Chondrocyte (in vitro differentiated cells): ENCODE results near the gene CPPED1. TPM values are rescaled to one million over a fixed set of nuclear protein-coding genes. Genes with fewer than 3 reads are reported as not detected.

ENCODE experiments used
- DNase-seq: peaks from one replicate; pipeline ENCODE4 v3.0.0; 2021; ENCODE audit warnings: mixed read lengths, low spot score
- H3K27ac Mint-ChIP-seq: one replicate; pipeline ENCODE4 v1.8.0; 2021; ENCODE audit warnings: mild to moderate bottlenecking, moderate library complexity, mixed read lengths; ENCODE audit not compliant: unreplicated experiment
- H3K27me3 Mint-ChIP-seq: 2 replicates; pipeline ENCODE4 v1.8.0; 2021; ENCODE audit warnings: low read depth, mixed read lengths
- H3K36me3 Mint-ChIP-seq: 2 replicates; pipeline ENCODE4 v1.8.0; 2021; ENCODE audit warnings: low read depth, mixed read lengths
- H3K4me1 Mint-ChIP-seq: 2 replicates; pipeline ENCODE4 v1.8.0; 2021; ENCODE audit warnings: low read depth, mild to moderate bottlenecking, mixed read lengths
- H3K4me3 Mint-ChIP-seq: one replicate; pipeline ENCODE4 v1.8.0; 2021; ENCODE audit warnings: mild to moderate bottlenecking, moderate library complexity, mixed read lengths; ENCODE audit not compliant: unreplicated experiment
- H3K9me3 Mint-ChIP-seq: 2 replicates; pipeline ENCODE4 v1.8.0; 2021; ENCODE audit warnings: low read depth, mixed read lengths
- total RNA-seq: library from RNA; stranded (reverse); gene quantifications from 3 replicates; pipeline ENCODE4 v1.2.1, GENCODE V29; 2021
- TF ChIP-seq, protein P1 (sequence below): fragments of 200-600 bp; sonication (generic); IDR thresholded peaks from 2 replicates; pipeline ENCODE4 v1.5.0; 2021; ENCODE audit warnings: antibody characterized with exemption, mild to moderate bottlenecking, moderate library complexity

CPPED1 gene
- total RNA-seq, 1 donor from 2014 or later, result 18.1 TPM

DNA sequence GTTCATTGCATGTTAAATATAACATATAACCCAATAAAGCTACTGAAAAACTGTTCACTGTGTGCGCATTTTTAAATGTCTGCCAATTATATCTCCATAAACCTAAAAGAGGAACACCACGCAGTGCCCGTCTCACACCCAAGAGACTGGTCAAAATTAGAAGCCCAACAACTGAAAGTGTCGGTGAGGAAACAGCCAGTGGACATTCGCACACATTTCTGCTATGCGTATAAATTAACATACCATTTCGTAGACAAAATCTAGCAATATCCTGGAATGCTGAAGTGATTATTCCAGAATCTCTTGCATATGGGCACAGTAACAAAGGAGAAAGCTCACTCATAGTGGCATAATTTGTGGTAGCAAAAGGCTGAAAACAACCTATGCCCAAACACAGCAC lies 55.9 kb downstream of the CPPED1 start:
- no peak for DNase-seq
- H3K27me3 Mint-ChIP-seq, result no peaks in the 10 kb centered on the region
- TF ChIP-seq, protein P1, sequence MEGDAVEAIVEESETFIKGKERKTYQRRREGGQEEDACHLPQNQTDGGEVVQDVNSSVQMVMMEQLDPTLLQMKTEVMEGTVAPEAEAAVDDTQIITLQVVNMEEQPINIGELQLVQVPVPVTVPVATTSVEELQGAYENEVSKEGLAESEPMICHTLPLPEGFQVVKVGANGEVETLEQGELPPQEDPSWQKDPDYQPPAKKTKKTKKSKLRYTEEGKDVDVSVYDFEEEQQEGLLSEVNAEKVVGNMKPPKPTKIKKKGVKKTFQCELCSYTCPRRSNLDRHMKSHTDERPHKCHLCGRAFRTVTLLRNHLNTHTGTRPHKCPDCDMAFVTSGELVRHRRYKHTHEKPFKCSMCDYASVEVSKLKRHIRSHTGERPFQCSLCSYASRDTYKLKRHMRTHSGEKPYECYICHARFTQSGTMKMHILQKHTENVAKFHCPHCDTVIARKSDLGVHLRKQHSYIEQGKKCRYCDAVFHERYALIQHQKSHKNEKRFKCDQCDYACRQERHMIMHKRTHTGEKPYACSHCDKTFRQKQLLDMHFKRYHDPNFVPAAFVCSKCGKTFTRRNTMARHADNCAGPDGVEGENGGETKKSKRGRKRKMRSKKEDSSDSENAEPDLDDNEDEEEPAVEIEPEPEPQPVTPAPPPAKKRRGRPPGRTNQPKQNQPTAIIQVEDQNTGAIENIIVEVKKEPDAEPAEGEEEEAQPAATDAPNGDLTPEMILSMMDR, result no peak
- H3K9me3 Mint-ChIP-seq, result peaks cover 19% of the 10 kb centered on the region
- H3K27ac Mint-ChIP-seq, result no peak overlapping the region
- H3K4me1 Mint-ChIP-seq, result peaks cover 5% of the 10 kb centered on the region
- peaks cover 16% of the 10 kb centered on the region for H3K36me3 Mint-ChIP-seq
- H3K4me3 Mint-ChIP-seq, result no peak overlapping the region

DNA sequence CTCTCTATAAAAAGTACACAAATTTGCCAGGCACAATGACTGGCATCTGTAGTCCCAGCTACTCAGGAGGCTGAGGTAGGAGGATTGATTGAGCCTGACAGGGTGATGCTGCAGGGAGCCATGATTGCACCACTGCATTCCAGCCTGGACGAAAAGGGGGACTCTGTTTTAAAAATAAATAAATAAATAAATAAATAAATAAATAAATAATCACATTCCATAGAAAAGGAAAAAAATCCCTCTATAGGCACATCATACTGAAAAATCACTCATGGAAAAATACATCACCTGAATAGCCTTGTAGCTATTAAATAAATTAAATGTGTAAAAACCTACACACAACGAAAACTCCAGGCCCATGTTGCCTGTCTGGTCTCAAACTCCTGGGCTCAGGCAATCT lies 56.4 kb downstream of the CPPED1 start:
- Mint-ChIP-seq H3K4me3 (no peak overlapping the region), H3K4me1 (peaks cover 5% of the 10 kb centered on the region), H3K27me3 (no peaks in the 10 kb centered on the region), H3K36me3 (peaks cover 16% of the 10 kb centered on the region), H3K27ac (no peak overlapping the region), H3K9me3 (peaks cover 19% of the 10 kb centered on the region)
- TF ChIP-seq, protein P1, result no peak
- no peak for DNase-seq

DNA sequence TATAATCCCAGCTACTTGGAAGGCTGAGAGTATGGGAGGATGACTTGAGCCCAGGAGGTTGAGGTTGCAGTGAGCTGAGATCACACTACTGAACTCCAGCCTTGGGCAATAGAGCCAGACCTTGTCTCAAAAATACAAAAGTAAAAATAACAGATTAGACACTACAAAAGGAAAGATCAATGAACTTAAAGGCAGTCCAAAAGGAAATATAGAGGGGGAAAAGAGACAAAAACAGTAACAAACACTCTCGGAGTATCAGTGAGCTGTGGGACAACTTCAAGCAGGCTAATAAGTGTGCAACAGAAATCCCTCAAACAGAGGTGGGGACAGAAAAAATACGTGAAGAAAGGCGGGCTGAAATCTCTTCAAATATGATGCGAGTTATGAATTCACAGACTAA lies 58.8 kb downstream of the CPPED1 start:
- Mint-ChIP-seq H3K27ac (no peak overlapping the region), H3K36me3 (peaks cover 16% of the 10 kb centered on the region), H3K4me3 (no peak overlapping the region), H3K27me3 (no peaks in the 10 kb centered on the region), H3K4me1 (no peaks in the 10 kb centered on the region), H3K9me3 (peaks cover 20% of the 10 kb centered on the region)
- TF ChIP-seq, protein P1, result no peak
- no peak for DNase-seq

DNA sequence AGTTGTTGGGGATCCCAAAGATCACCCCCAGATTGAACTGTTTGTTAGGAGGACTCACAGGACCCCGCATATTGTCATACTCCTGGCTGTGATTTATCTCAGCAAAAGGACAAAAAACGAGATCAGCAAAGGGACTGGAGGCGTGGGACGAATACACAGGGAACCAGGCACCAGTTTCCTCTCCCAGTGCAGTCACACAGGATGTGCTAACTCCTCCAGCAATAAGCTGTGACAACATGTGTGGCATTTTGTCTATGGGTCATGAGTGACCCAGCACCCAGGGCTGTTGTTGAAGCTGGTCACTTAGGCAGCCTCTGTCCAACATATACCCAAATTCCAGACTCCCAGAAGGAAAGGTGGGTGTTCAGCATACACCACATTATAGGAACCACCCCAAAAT lies 60.9 kb downstream of the CPPED1 start:
- Mint-ChIP-seq H3K27me3 (no peaks in the 10 kb centered on the region), H3K4me3 (no peak overlapping the region), H3K4me1 (no peaks in the 10 kb centered on the region), H3K36me3 (peaks cover 16% of the 10 kb centered on the region), H3K9me3 (peaks cover 23% of the 10 kb centered on the region), H3K27ac (no peak overlapping the region)
- TF ChIP-seq, protein P1, result no peak
- DNase-seq, result no peak

DNA sequence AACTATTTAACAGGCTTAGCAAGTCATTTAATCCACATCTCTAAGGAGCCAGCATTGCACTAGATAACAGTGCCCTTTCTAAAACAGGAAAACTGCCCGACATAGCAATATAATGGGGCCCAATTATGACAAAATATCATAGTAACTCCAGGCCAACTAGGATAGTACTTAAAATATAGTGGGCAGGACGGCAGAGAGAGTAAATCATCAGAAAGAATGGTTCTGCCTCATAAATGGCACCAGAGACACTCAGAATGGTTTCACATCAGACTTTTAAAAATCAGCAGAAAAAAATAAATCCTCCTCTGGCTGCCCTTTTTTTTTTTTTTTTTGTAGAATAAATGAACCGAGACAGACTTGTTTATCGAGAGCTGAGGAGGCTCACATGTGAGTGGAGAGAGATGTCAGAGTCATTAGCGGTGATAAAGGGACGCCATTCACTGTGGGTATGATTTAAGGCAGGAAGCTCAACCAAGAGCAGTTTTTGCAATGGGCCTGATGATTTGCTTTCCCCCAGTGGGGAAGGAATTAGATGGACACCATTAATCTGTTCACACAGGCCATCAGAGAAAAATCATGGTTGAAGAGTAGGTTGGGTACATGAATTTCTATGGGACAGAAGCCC lies 62.6 kb downstream of the CPPED1 start:
- Mint-ChIP-seq H3K36me3 (peaks cover 16% of the 10 kb centered on the region), H3K27ac (no peak overlapping the region), H3K4me1 (no peaks in the 10 kb centered on the region), H3K9me3 (peaks cover 23% of the 10 kb centered on the region), H3K27me3 (no peaks in the 10 kb centered on the region), H3K4me3 (no peak overlapping the region)
- no peak for DNase-seq
- TF ChIP-seq, protein P1, result no peak
